ENCODE data around the gene FBXW8.

GRCh38 chr12:117061555-117062079, 150.9 kb downstream of the FBXW8 start:
- no peak for TF ChIP-seq EZH2 (IDR thresholded peaks at IDR 0.05; ENCODE audit: borderline replicate concordance)
- TF ChIP-seq, protein P1, sequence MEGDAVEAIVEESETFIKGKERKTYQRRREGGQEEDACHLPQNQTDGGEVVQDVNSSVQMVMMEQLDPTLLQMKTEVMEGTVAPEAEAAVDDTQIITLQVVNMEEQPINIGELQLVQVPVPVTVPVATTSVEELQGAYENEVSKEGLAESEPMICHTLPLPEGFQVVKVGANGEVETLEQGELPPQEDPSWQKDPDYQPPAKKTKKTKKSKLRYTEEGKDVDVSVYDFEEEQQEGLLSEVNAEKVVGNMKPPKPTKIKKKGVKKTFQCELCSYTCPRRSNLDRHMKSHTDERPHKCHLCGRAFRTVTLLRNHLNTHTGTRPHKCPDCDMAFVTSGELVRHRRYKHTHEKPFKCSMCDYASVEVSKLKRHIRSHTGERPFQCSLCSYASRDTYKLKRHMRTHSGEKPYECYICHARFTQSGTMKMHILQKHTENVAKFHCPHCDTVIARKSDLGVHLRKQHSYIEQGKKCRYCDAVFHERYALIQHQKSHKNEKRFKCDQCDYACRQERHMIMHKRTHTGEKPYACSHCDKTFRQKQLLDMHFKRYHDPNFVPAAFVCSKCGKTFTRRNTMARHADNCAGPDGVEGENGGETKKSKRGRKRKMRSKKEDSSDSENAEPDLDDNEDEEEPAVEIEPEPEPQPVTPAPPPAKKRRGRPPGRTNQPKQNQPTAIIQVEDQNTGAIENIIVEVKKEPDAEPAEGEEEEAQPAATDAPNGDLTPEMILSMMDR (IDR thresholded peaks at IDR 0.05; ENCODE audit: poor library complexity) = no peak
